HepG2 (cell line): ENCODE measurements around the gene PLSCR4. TPM values are rescaled to one million over a fixed set of nuclear protein-coding genes. Genes with fewer than 3 reads are reported as not detected.

ENCODE experiments used
- CEBPG ChIP-seq: IDR thresholded peaks from 2 replicates; pipeline ENCODE4 v1.6.1; 2016
- DNMT1 ChIP-seq: sonication (generic); formaldehyde crosslinking; IDR thresholded peaks from 2 replicates; pipeline ENCODE4 v1.5.1; 2020; ENCODE audit warnings: mild to moderate bottlenecking, missing genetic modification reagents
- MAFK ChIP-seq, 2 experiments: IDR thresholded peaks in 1 of 2; conservative IDR thresholded peaks in 1 of 2; 2 replicates each; pipeline ENCODE4 v1.6.1; 2011; ENCODE audit warnings: improper control_type of control experiment in 2 of 2, low read length in 2 of 2
- RBM22 ChIP-seq: fragments of 200-400 bp; formaldehyde crosslinking; optimal IDR thresholded peaks from 2 replicates; pipeline ENCODE3; 2017; ENCODE audit warnings: mild to moderate bottlenecking, low read length, moderate library complexity
- SCMH1 ChIP-seq: sonication (generic); formaldehyde crosslinking; IDR thresholded peaks from 2 replicates; pipeline ENCODE4 v1.9.0; 2021; ENCODE audit warnings: missing genetic modification reagents, mild to moderate bottlenecking, borderline replicate concordance
- SP140L ChIP-seq: sonication (generic); formaldehyde crosslinking; IDR thresholded peaks from 2 replicates; pipeline ENCODE4 v1.4.0; 2020; ENCODE audit warnings: missing genetic modification reagents, borderline replicate concordance
- SRSF4 ChIP-seq: fragments of 200-400 bp; formaldehyde crosslinking; IDR thresholded peaks from one replicate; pipeline ENCODE4 v1.6.1; 2018; ENCODE audit warnings: mild to moderate bottlenecking, low read depth, low read length, moderate library complexity; ENCODE audit not compliant: poor library complexity, severe bottlenecking
- YY1 ChIP-seq: IDR thresholded peaks from 2 replicates; pipeline ENCODE4 v1.6.1; 2011; ENCODE audit warnings: low read length, low read depth, moderate library complexity, mild to moderate bottlenecking; ENCODE audit not compliant: insufficient read depth, insufficient replicate concordance
- ZFX ChIP-seq: sonication (generic); formaldehyde crosslinking; IDR thresholded peaks from 2 replicates; pipeline ENCODE4 v1.4.0; 2020; ENCODE audit warnings: mild to moderate bottlenecking, low read depth, missing genetic modification reagents, moderate library complexity
- ZNF20 ChIP-seq: sonication (generic); formaldehyde crosslinking; IDR thresholded peaks from 2 replicates; pipeline ENCODE4 v1.4.0; 2020; ENCODE audit warnings: mild to moderate bottlenecking, moderate library complexity, missing genetic modification reagents
- ZNF235 ChIP-seq: sonication (generic); formaldehyde crosslinking; IDR thresholded peaks from 2 replicates; pipeline ENCODE4 v1.8.1; 2023; ENCODE audit warnings: mild to moderate bottlenecking, missing genetic modification reagents, borderline replicate concordance
- ZNF317 ChIP-seq: sonication (generic); formaldehyde crosslinking; IDR thresholded peaks from 2 replicates; pipeline ENCODE4 v1.5.0; 2020; ENCODE audit warnings: mild to moderate bottlenecking, missing genetic modification reagents
- ZNF431 ChIP-seq: sonication (generic); formaldehyde crosslinking; IDR thresholded peaks from 2 replicates; pipeline ENCODE4 v1.9.0; 2022; ENCODE audit warnings: missing genetic modification reagents, low read depth, mild to moderate bottlenecking, borderline replicate concordance
- ZNF557 ChIP-seq: sonication (generic); formaldehyde crosslinking; IDR thresholded peaks from 2 replicates; pipeline ENCODE4 v1.4.0; 2020; ENCODE audit warnings: missing genetic modification reagents
- ZNF589 ChIP-seq: sonication (generic); formaldehyde crosslinking; conservative IDR thresholded peaks from 2 replicates; pipeline ENCODE4 v1.8.0; 2022; ENCODE audit warnings: mild to moderate bottlenecking, moderate library complexity, missing genetic modification reagents
- ZNF672 ChIP-seq: sonication (generic); formaldehyde crosslinking; IDR thresholded peaks from 2 replicates; pipeline ENCODE4 v1.8.1; 2022; ENCODE audit warnings: missing genetic modification reagents
- ZNF768 ChIP-seq: sonication (generic); formaldehyde crosslinking; IDR thresholded peaks from 2 replicates; pipeline ENCODE4 v1.4.0; 2020; ENCODE audit warnings: missing genetic modification reagents
- ZNF841 ChIP-seq: sonication (generic); formaldehyde crosslinking; IDR thresholded peaks from 2 replicates; pipeline ENCODE4 v1.8.1; 2023; ENCODE audit warnings: missing genetic modification reagents, borderline replicate concordance
- ZNF883 ChIP-seq: sonication (generic); formaldehyde crosslinking; IDR thresholded peaks from 2 replicates; pipeline ENCODE4 v1.5.1; 2020; ENCODE audit warnings: mild to moderate bottlenecking, missing genetic modification reagents; ENCODE audit errors: not compliant biosample characterization
- polyA plus RNA-seq, 8 experiments: library from polyadenylated mRNA; depleted of rRNA in 3 of 8; stranded (reverse) in 7 of 8; unstranded in 1 of 8; fragments of >200 nt; fragmentation: Illumina TruSeq in 4 of 8; extraction: Trizol in 4 of 8; gene quantifications; 2 replicates each; pipeline versions ENCODE4 v1.2.1 to v1.2.3, GENCODE V29; 2011 to 2016; ENCODE audit warnings: low read depth in 4 of 8, missing spikeins in 1 of 8, mixed read lengths in 1 of 8; ENCODE audit not compliant: insufficient read depth in 1 of 8
- total RNA-seq, 5 experiments: library from RNA; depleted of rRNA; stranded (reverse); fragments of >200 nt; fragmentation: Illumina TruSeq; extraction: Trizol; gene quantifications; 2 replicates each; pipeline ENCODE4 v1.2.3, GENCODE V29; 2016; ENCODE audit warnings: low read depth in 1 of 5
- TF ChIP-seq, protein P1 (sequence below): sonication (generic); formaldehyde crosslinking; IDR thresholded peaks from 2 replicates; pipeline ENCODE4 v1.5.1; 2020; ENCODE audit warnings: missing genetic modification reagents, mild to moderate bottlenecking, borderline replicate concordance
- TF ChIP-seq, protein P2 (sequence below): sonication (generic); formaldehyde crosslinking; conservative IDR thresholded peaks from 2 replicates; pipeline ENCODE4 v1.4.0; 2020; ENCODE audit warnings: missing genetic modification reagents
- TF ChIP-seq, protein P3 (sequence below): IDR thresholded peaks from 2 replicates; pipeline ENCODE4 v1.6.1; 2016; ENCODE audit warnings: missing genetic modification reagents, missing compliant biosample characterization
- TF ChIP-seq, protein P4 (sequence below): conservative IDR thresholded peaks from 2 replicates; pipeline ENCODE4 v1.6.1; 2018; ENCODE audit warnings: missing genetic modification reagents
- TF ChIP-seq, protein P5 (sequence below): sonication (generic); formaldehyde crosslinking; IDR thresholded peaks from 2 replicates; pipeline ENCODE4 v1.8.0; 2022; ENCODE audit warnings: missing genetic modification reagents, mild to moderate bottlenecking, borderline replicate concordance

PLSCR4 gene
- total and polyA plus RNA-seq, 2 of the 13 experiments (the other 11 are each of a cell fraction or from before 2014, with no cell fraction given), result 1.5 to 59.0 TPM

DNA sequence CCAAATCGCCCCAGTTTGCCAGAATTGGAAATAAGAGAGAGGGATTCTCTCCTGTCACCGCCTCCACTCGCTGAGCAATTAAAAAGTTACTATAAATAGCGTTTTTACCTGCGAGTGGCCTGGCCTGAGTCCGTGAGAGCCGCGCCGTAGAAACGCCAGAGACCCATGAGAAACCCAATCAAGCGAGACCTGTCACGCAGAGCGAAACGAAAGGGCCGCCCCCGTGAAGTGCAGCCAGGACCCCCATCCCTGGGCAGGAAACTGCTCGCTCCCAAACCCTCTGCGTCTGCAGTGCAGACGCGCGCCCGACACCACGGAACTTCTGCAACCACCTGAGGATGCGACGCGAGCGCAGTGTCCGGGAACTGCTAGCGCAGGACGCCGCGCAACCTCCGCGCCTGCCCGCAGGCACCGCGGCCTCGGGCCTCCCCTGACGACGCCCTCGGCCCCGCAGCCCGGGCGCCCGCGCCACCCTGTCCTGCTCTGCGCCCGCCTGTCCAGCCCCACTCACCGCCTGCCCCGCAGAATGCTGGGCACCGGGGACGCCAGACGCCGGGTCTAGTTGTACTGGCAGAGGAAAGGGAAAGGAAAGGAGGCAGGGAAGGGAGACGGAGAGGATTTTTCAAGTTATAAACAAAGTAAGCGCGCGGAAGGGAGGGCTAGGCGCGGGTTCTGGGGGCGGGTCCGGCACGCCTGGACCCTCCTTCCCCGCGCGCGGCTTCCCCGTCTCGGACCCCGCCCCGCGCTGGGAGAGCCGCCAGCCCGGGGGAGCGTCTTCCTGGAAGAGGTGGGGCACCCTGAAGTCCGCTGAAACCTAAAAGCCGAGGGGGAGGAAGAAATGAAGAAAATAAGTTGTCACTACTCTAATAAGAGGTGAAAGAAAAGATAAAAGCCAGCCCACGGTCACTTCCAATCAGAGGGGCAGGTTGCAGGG is at the start of gene PLSCR4 (continued):
- TF ChIP-seq ZNF589, result no peak
- TF ChIP-seq, protein P1, sequence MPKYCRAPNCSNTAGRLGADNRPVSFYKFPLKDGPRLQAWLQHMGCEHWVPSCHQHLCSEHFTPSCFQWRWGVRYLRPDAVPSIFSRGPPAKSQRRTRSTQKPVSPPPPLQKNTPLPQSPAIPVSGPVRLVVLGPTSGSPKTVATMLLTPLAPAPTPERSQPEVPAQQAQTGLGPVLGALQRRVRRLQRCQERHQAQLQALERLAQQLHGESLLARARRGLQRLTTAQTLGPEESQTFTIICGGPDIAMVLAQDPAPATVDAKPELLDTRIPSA (CRISPR knock-in tag), result no peak
- no peak for TF ChIP-seq ZNF883 (CRISPR knock-in tag)
- TF ChIP-seq ZNF20 (CRISPR knock-in tag), result no peak
- TF ChIP-seq, protein P2, sequence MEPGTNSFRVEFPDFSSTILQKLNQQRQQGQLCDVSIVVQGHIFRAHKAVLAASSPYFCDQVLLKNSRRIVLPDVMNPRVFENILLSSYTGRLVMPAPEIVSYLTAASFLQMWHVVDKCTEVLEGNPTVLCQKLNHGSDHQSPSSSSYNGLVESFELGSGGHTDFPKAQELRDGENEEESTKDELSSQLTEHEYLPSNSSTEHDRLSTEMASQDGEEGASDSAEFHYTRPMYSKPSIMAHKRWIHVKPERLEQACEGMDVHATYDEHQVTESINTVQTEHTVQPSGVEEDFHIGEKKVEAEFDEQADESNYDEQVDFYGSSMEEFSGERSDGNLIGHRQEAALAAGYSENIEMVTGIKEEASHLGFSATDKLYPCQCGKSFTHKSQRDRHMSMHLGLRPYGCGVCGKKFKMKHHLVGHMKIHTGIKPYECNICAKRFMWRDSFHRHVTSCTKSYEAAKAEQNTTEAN (CRISPR knock-in tag), result no peak
- no peak for TF ChIP-seq ZNF672 (CRISPR knock-in tag)
- TF ChIP-seq, protein P3, sequence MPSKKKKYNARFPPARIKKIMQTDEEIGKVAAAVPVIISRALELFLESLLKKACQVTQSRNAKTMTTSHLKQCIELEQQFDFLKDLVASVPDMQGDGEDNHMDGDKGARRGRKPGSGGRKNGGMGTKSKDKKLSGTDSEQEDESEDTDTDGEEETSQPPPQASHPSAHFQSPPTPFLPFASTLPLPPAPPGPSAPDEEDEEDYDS, result no peak
- TF ChIP-seq ZNF768 (CRISPR knock-in tag), result no peak
- no peak for TF ChIP-seq ZNF557 (CRISPR knock-in tag)
- no peak for TF ChIP-seq SRSF4
- TF ChIP-seq DNMT1 (CRISPR knock-in tag), result no peak
- TF ChIP-seq, protein P4, sequence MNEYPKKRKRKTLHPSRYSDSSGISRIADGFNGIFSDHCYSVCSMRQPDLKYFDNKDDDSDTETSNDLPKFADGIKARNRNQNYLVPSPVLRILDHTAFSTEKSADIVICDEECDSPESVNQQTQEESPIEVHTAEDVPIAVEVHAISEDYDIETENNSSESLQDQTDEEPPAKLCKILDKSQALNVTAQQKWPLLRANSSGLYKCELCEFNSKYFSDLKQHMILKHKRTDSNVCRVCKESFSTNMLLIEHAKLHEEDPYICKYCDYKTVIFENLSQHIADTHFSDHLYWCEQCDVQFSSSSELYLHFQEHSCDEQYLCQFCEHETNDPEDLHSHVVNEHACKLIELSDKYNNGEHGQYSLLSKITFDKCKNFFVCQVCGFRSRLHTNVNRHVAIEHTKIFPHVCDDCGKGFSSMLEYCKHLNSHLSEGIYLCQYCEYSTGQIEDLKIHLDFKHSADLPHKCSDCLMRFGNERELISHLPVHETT (CRISPR knock-in tag), result no peak
- no peak for TF ChIP-seq CEBPG (CRISPR knock-in tag)
- peak; percentile 64 for TF ChIP-seq ZFX (CRISPR knock-in tag)
- no peak for TF ChIP-seq RBM22
- TF ChIP-seq ZNF431 (CRISPR knock-in tag), result no peak
- no peak for TF ChIP-seq ZNF317 (CRISPR knock-in tag)
- no peak for TF ChIP-seq ZNF841 (CRISPR knock-in tag)
- no peak for TF ChIP-seq YY1
- TF ChIP-seq SCMH1 (CRISPR knock-in tag), result no peak
- TF ChIP-seq, protein P5, sequence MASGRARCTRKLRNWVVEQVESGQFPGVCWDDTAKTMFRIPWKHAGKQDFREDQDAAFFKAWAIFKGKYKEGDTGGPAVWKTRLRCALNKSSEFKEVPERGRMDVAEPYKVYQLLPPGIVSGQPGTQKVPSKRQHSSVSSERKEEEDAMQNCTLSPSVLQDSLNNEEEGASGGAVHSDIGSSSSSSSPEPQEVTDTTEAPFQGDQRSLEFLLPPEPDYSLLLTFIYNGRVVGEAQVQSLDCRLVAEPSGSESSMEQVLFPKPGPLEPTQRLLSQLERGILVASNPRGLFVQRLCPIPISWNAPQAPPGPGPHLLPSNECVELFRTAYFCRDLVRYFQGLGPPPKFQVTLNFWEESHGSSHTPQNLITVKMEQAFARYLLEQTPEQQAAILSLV (CRISPR knock-in tag), result no peak
- 0 out of 2 replicates have a peak, but pooled peaks have one; percentile 59 for TF ChIP-seq ZNF235 (CRISPR knock-in tag)
- TF ChIP-seq SP140L (CRISPR knock-in tag), result no peak
- no peak for TF ChIP-seq MAFK (conservative IDR thresholded peaks at IDR 0.05 in 1 of 2, IDR thresholded peaks at IDR 0.05 in 1 of 2; ENCODE audit: low read length in 2 of 2)
